SK-N-SH (cell line): ENCODE data around the gene TTC36. TPM values are rescaled to one million over a fixed set of nuclear protein-coding genes. Genes with fewer than 3 reads are reported as not detected.
A peak's percentile ranks its signal among the peaks of the same experiment; 100 is the strongest.

Experiments
- CTCF ChIA-PET: fragments of 300-600, 350-600 bp; formaldehyde crosslinking; extraction: SDS; loops from one replicate; lab custom pipeline; 2021; lab: Yijun Ruan, JAX
- POLR2A ChIA-PET: fragments of 350-600 bp; sonication (Branson Sonifier 250); formaldehyde crosslinking; extraction: SDS; loops from one replicate; lab custom pipeline; 2020; ENCODE audit warnings: antibody characterized with exemption, inconsistent platforms; lab: Yijun Ruan, JAX
- DNase-seq: peaks from one replicate; pipeline ENCODE4 v3.0.0; 2012
- H2AFZ ChIP-seq: fragments of 200-600 bp; sonication (generic); 2 replicates; pipeline ENCODE4 v1.8.1; 2016; ENCODE audit warnings: antibody characterized with exemption, mild to moderate bottlenecking, low read depth
- H3F3A ChIP-seq: fragments of 200-600 bp; sonication (generic); replicated peaks from 2 replicates; pipeline ENCODE3; 2016; ENCODE audit warnings: antibody characterized with exemption, mild to moderate bottlenecking; ENCODE audit not compliant: insufficient read depth
- H3K27ac ChIP-seq, 2 experiments: fragments of 200-500 bp in 1 of 2; fragments of 200-600 bp in 1 of 2; sonication (Bioruptor generic) in 1 of 2; sonication (generic), shearing (Covaris generic) in 1 of 2; 2 replicates each; pipeline versions ENCODE4 v1.5.1 to v1.6.1; 2014 to 2016; ENCODE audit warnings: low read depth in 2 of 2, inconsistent platforms in 1 of 2, low read length in 1 of 2, mild to moderate bottlenecking in 1 of 2, mixed read lengths in 1 of 2
- H3K27me3 ChIP-seq: fragments of 200-600 bp; sonication (generic), shearing (Covaris generic); 2 replicates; pipeline ENCODE4 v1.6.1; 2016; ENCODE audit warnings: mixed run types; ENCODE audit not compliant: insufficient read depth
- H3K36me3 ChIP-seq, 2 experiments: fragments of 200-500 bp in 1 of 2; fragments of 200-600 bp in 1 of 2; sonication (Bioruptor generic) in 1 of 2; sonication (generic) in 1 of 2; replicated peaks in 1 of 2; 2 replicates each; pipeline versions ENCODE3 to v1.5.1; 2014 to 2016; ENCODE audit warnings: low read length in 1 of 2, mild to moderate bottlenecking in 1 of 2; ENCODE audit not compliant: insufficient read depth in 2 of 2, control insufficient read depth in 1 of 2
- H3K4me1 ChIP-seq, 2 experiments: fragments of 200-500 bp in 1 of 2; fragments of 200-600 bp in 1 of 2; sonication (Bioruptor generic) in 1 of 2; sonication (generic), shearing (Covaris generic) in 1 of 2; 2 replicates each; pipeline versions ENCODE4 v1.5.1 to v1.6.1; 2014 to 2016; ENCODE audit warnings: low read depth in 1 of 2, low read length in 1 of 2, mixed run types in 1 of 2; ENCODE audit not compliant: insufficient read depth in 2 of 2, control insufficient read depth in 1 of 2
- H3K4me2 ChIP-seq: fragments of 200-600 bp; sonication (generic), shearing (Covaris generic); 2 replicates; pipeline ENCODE4 v1.6.1; 2017; ENCODE audit warnings: mixed run types
- H3K4me3 ChIP-seq, 2 experiments: fragments of 200-500 bp in 1 of 2; fragments of 200-600 bp in 1 of 2; sonication (Bioruptor generic) in 1 of 2; sonication (generic), shearing (Covaris generic) in 1 of 2; 2 replicates each; pipeline versions ENCODE4 v1.5.1 to v1.8.1; 2014 to 2016; ENCODE audit warnings: low read depth in 2 of 2, inconsistent platforms in 1 of 2, low read length in 1 of 2, mild to moderate bottlenecking in 1 of 2, mixed read lengths in 1 of 2, moderate library complexity in 1 of 2
- H3K79me2 ChIP-seq: fragments of 200-600 bp; sonication (generic); 2 replicates; pipeline ENCODE4 v1.8.1; 2017; ENCODE audit warnings: mild to moderate bottlenecking; ENCODE audit not compliant: insufficient read depth
- H3K9ac ChIP-seq: fragments of 200-600 bp; sonication (generic); 2 replicates; pipeline ENCODE4 v1.6.1; 2017; ENCODE audit warnings: mixed run types
- H3K9me2 ChIP-seq: fragments of 200-600 bp; sonication (generic); 2 replicates; pipeline ENCODE4 v1.6.1; 2017; ENCODE audit warnings: mixed run types
- H3K9me3 ChIP-seq: fragments of 200-600 bp; sonication (generic); 2 replicates; pipeline ENCODE4 v1.6.1; 2017; ENCODE audit warnings: mixed run types, mild to moderate bottlenecking, moderate library complexity
- H4K20me1 ChIP-seq: fragments of 200-600 bp; sonication (generic); 2 replicates; pipeline ENCODE4 v1.6.1; 2017; ENCODE audit warnings: mild to moderate bottlenecking, mixed run types; ENCODE audit not compliant: insufficient read depth
- ELF1 ChIP-seq: IDR thresholded peaks from 2 replicates; pipeline ENCODE4 v1.4.0; 2012
- EZH2phosphoT487 ChIP-seq: fragments of 200-600 bp; sonication (generic); IDR thresholded peaks from 2 replicates; pipeline ENCODE4 v1.6.1; 2017; ENCODE audit warnings: low read depth, mixed run types, mild to moderate bottlenecking, antibody characterized with exemption, moderate library complexity, borderline replicate concordance
- FOXJ3 ChIP-seq: sonication (generic); formaldehyde crosslinking; IDR thresholded peaks from 2 replicates; pipeline ENCODE4 v1.5.1; 2020; ENCODE audit warnings: mild to moderate bottlenecking, missing genetic modification reagents
- JUND ChIP-seq: IDR thresholded peaks from 2 replicates; pipeline ENCODE4 v1.4.0; 2012
- MXI1 ChIP-seq: IDR thresholded peaks from 2 replicates; pipeline ENCODE4 v1.6.1; 2012; ENCODE audit warnings: mild to moderate bottlenecking, low read depth, low read length, improper control_type of control experiment
- PBX3 ChIP-seq: IDR thresholded peaks from 2 replicates; pipeline ENCODE4; 2012
- POLR2AphosphoS5 ChIP-seq: IDR thresholded peaks from 2 replicates; pipeline ENCODE4 v1.6.1; 2012; ENCODE audit warnings: low read depth, low read length
- REST ChIP-seq: IDR thresholded peaks from 2 replicates; pipeline ENCODE4 v1.6.1; 2012; ENCODE audit warnings: mild to moderate bottlenecking, low read depth, low read length, moderate library complexity
- SIN3A ChIP-seq: IDR thresholded peaks from 2 replicates; pipeline ENCODE4 v1.6.1; 2012; ENCODE audit warnings: low read depth, mild to moderate bottlenecking, low read length, moderate library complexity, borderline replicate concordance
- TCF12 ChIP-seq: IDR thresholded peaks from 2 replicates; pipeline ENCODE4 v1.4.0; 2012
- TEAD4 ChIP-seq: IDR thresholded peaks from 2 replicates; pipeline ENCODE4 v1.4.0; 2012; ENCODE audit warnings: mild to moderate bottlenecking, borderline replicate concordance; ENCODE audit not compliant: insufficient read depth
- YY1 ChIP-seq: IDR thresholded peaks from 2 replicates; pipeline ENCODE4 v1.4.0; 2012; ENCODE audit warnings: low read depth, mild to moderate bottlenecking
- WGBS: methylation state at CpG from one replicate; pipeline ENCODE4 v1.1.6; 2017; ENCODE audit warnings: low lambda C conversion rate; 5-methylcytosine and 5-hydroxymethylcytosine counted together
- polyA plus RNA-seq, 3 experiments: library from polyadenylated mRNA; depleted of rRNA; stranded (reverse); fragments of >200 nt; gene quantifications; 2 replicates each; pipeline ENCODE4 v1.2.3, GENCODE V29; 2012
- TF ChIP-seq, protein P1 (sequence below): IDR thresholded peaks from 2 replicates; pipeline ENCODE4 v1.4.0; 2012; ENCODE audit warnings: low read depth
- TF ChIP-seq, protein P2 (sequence below): IDR thresholded peaks from 2 replicates; pipeline ENCODE4 v1.4.0; 2012; ENCODE audit warnings: low read depth, borderline replicate concordance

TTC36 gene
- polyA plus RNA-seq, 1 of the 3 experiments (the other 2 are of a cell fraction): 0.18 TPM

GRCh38 chr11:118497831-118498230 lies 29.4 kb upstream of the TTC36 start:
- TF ChIP-seq FOXJ3 (CRISPR knock-in tag): no peak
- TF ChIP-seq TCF12: peak; percentile 34; the same call in 1 of the 2 replicates
- TF ChIP-seq TEAD4: no peak
- no peak for TF ChIP-seq EZH2phosphoT487
- TF ChIP-seq, protein P1, sequence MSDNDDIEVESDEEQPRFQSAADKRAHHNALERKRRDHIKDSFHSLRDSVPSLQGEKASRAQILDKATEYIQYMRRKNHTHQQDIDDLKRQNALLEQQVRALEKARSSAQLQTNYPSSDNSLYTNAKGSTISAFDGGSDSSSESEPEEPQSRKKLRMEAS: no peak
- 0 out of 2 replicates have a peak, but pooled peaks have one; percentile 12 for TF ChIP-seq JUND
- TF ChIP-seq REST: no peak
- TF ChIP-seq, protein P2, sequence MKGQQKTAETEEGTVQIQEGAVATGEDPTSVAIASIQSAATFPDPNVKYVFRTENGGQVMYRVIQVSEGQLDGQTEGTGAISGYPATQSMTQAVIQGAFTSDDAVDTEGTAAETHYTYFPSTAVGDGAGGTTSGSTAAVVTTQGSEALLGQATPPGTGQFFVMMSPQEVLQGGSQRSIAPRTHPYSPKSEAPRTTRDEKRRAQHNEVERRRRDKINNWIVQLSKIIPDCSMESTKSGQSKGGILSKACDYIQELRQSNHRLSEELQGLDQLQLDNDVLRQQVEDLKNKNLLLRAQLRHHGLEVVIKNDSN: no peak
- no peak for TF ChIP-seq POLR2AphosphoS5
- no peak for TF ChIP-seq ELF1
- TF ChIP-seq SIN3A: no peak
- no peak for TF ChIP-seq MXI1
- TF ChIP-seq YY1: no peak
- TF ChIP-seq PBX3: no peak
- Histone ChIP-seq H3K4me3 (no peak overlapping the region), H3K9ac (no peak overlapping the region), H2AFZ (no peak overlapping the region), H3F3A (peaks cover 10% of the 10 kb centered on the region), H3K27ac (no peak overlapping the region), H3K9me3 (no peaks in the 10 kb centered on the region), H4K20me1 (no peaks in the 10 kb centered on the region), H3K9me2 (no peaks in the 10 kb centered on the region), H3K4me1 (no peaks in the 10 kb centered on the region), H3K4me2 (no peak overlapping the region), H3K36me3 (peaks cover 78 to 95% of the 10 kb centered on the region in 2 experiments), H3K27me3 (no peaks in the 10 kb centered on the region), H3K79me2 (no peaks in the 10 kb centered on the region)
- DNase-seq: no peak
- CTCF ChIA-PET: interaction anchor here (1.1 kb wide), 1 partner anchor 10 kb away, joined by 3 read pairs; no protein-coding TSS in a partner anchor
- POLR2A ChIA-PET: no interaction called here
- WGBS: 78% methylated on average over 4 of the region's 4 CpGs
